GM21515 (cell line): Measurements from ENCODE around the gene LRIF1.
"Not testable (repeated sequence)": the region's sequence is repeated elsewhere in the genome, so short reads cannot be mapped to it uniquely, and the experiment has no call there.

Source experiments
- ATAC-seq: cut with Tn5 transposase; IDR thresholded peaks from one replicate; pipeline ENCODE4 v1.9.1; 2021; ENCODE audit not compliant: unreplicated experiment

Gene LRIF1

GRCh38 chr1:110951161-110951560 is 12.6 kb downstream of the LRIF1 start:
- no peak for ATAC-seq

DNA sequence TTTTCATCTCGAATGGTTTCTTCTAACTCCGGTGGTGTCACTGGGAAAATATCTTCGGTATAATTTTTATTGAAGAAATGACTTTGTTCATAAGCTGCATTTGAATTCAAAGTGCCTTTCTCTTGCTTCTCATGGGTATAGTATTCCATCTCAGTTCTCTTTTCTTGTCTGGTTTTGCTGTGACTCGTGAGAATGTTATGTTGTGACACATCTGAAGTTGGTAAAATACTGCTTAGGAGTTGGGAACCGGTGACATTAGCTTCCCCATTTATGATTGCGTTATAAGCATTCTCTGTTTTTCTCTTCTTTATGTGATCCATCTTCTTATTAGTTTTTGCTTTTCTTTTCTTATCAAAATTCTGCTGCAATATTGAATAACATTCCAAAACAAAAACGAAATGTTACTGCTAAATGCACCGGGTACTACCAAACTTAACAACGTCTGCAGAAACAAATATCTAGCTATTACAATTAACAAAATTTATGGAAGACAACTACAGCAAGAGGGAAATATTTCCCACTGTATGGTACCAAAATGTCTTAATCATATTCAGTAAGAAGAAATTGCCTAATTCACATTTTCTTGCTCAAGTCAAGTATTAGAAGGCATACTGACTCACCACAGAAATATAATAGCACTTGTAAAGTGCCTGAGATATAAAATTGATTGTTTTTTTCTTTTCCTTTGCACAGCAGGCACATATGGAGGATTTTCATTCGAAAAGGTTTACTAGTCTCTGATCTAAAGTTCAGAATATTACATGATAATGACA is 15.5 kb downstream of the LRIF1 start:
- no peak for ATAC-seq

GRCh38 chr1:110945626-110946025 is 18.1 kb downstream of the LRIF1 start:
- ATAC-seq, result no peak

- no peak for ATAC-seq
Observed at GRCh38 chr1:110944806-110945205, 18.9 kb downstream of the LRIF1 start.

DNA sequence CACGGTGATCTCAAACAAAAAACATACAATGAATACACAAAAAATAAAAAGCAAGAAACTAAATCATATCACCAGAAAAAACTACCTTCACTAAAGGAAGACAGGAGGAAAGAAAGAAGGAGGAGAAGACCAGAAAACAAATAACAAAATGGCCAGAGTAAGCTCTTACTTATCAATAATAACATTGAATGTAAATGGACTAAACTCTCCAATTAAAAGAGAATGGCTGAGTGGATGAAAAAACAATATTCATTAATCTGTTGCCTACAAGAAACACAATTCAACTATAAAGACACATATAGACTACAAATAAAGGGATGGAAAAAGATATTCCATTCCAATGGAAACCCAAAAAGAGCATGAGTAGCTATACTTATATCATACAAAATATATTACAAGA is 27.2 kb downstream of the LRIF1 start:
- ATAC-seq, result no peak

GRCh38 chr1:110931097-110931496 is 32.6 kb downstream of the LRIF1 start:
- ATAC-seq, result not testable (repeated sequence)

DNA sequence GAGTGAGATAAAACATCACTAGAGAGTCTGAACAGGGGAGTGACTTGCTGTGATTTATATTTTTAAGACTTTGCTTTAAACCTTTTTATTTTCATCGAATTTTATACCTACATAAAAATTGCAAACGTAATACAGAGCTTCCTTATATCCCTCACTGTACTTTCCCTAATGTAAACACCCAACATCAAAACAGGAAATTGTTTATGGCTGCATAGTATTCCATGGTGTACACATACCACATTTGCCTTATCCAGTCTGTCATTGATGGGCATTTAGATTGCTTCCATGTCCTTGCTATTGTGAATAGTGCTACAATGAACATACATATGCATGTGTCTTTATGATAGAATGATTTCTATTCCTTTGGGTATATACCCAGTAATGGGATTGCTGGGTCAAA is 34.8 kb downstream of the LRIF1 start:
- ATAC-seq, result no peak

GRCh38 chr1:110928191-110928590 is 35.5 kb downstream of the LRIF1 start:
- no peak for ATAC-seq

GRCh38 chr1:110927484-110928075 is 36.1 kb downstream of the LRIF1 start:
- ATAC-seq, result no peak

DNA sequence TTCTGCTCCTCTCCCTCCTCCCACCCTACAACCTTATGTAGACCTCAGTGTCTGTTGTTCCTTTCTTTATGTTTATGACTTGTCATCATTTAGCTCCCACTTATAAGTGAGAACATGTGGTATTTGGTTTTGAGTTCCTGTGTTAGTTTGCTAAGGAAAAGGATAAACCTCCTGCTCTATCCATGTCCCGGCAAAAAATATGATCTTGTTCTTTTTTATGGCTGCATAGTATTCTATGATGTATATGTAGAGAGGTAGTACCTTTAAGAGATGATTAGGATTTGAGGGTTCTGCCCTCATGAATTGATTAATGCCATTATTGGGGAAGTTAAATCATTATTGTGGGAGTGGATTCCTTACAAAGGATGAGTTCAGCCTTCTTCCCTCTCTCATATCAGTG is 41.8 kb downstream of the LRIF1 start:
- no peak for ATAC-seq

- no peak for ATAC-seq
Observed at GRCh38 chr1:110918016-110918415, 45.7 kb downstream of the LRIF1 start.

DNA sequence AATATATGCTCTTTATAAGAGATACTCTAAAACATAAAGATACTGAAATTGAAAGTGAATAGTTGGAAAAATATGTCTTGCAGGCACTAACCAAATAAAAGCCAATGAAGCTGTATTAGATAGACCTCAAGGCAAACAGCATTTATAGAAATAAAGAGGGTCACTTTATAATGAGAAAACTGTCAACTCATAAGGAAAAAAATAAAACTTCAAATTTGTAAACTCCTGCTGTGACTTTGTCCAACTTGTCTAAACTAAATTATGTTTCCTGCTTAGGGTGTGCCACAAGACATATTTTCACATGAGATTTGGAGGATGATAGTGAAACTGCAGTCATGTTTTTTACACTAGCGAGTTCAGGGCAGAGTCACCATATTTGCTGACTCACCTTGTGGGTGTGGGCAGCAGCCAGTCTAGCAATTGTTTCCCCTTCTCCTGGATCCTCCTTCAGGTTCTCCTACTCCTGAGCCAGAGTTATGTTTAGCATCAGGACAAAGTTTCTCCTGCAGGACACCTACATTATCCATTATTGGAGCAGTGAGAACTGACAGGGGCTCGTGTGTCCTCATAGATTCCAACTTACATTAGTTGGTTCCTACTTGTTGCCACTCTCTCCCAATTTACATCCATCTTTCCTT is 46.9 kb downstream of the LRIF1 start:
- no peak for ATAC-seq

- no peak for ATAC-seq
Observed at GRCh38 chr1:110916274-110916668, 47.5 kb downstream of the LRIF1 start.

GRCh38 chr1:110915804-110916203 is 47.9 kb downstream of the LRIF1 start:
- no peak for ATAC-seq

- ATAC-seq, result no peak
Observed at GRCh38 chr1:110914676-110915075, 49.0 kb downstream of the LRIF1 start.

GRCh38 chr1:110912784-110913183 is 50.9 kb downstream of the LRIF1 start:
- no peak for ATAC-seq

- no peak for ATAC-seq
Observed at GRCh38 chr1:110903853-110904500, 59.7 kb downstream of the LRIF1 start.

DNA sequence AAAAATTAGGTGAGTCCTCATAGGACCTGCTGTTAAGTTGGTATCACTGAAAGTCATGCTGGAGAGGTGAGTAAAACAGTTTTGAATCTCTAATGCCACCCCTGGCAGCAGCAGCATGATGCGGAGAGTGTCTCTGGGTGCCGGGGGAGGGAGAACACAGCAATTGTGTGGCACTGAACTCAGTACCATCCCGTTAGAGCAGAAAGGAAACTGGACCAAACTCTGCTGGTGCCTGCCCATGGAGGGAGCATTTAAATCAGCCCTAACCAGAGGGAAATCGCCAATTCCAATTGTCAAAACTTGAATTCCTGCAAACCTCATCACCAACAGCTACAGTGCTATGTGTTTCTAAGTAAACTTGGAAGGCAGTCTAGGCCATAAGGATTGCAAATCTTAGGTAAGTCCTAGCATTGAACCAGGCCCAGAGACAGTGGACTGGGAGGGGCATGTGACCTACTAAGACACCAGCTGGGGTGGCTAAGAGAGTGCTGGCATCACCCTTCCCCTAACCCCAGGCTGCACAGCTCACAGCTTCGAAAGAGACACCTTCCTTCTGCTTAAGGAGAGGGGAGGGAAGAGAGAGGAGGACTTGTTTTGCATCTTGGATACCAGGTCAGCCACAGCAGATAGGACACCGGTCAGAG is 60.8 kb downstream of the LRIF1 start:
- no peak for ATAC-seq

- ATAC-seq, result no peak
Observed at GRCh38 chr1:110899458-110899843, 64.3 kb downstream of the LRIF1 start.

- ATAC-seq, result no peak
Observed at GRCh38 chr1:110898734-110899457, 64.8 kb downstream of the LRIF1 start.

DNA sequence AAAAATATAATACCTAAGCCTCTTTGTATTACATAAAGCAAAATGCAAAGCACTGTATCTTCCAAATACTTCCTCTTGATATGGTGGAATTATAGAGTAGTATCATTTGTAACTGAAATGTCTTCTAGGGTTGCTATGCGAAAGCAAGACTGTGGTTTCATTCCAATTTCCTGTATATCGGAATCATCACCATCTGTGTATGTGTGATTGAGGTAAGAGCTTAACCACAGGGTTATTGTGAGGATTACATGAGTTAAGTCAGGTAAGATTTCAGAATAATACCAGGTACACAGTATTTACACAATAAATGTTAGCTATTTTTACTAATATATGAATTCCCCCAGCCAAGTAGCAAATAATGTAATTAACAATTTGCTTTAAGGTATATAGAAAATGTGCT is 66.0 kb downstream of the LRIF1 start:
- ATAC-seq, result no peak
